MM.1S (cell line): ENCODE data around the gene GFAP.

Experiments used
- DNase-seq: peaks from one replicate; pipeline ENCODE4 v3.0.0-alpha.2; 2015
- H2AFZ ChIP-seq: fragments of 300-600 bp; sonication (generic); 2 replicates; pipeline ENCODE4 v1.6.0; 2016; ENCODE audit warnings: antibody characterized with exemption, low read length
- H3F3A ChIP-seq: fragments of 300-600 bp; sonication (generic); 2 replicates; pipeline ENCODE4 v1.6.1; 2016; ENCODE audit warnings: mild to moderate bottlenecking, antibody characterized with exemption, low read length, moderate library complexity, mixed read lengths; ENCODE audit not compliant: insufficient read depth
- H3K27ac ChIP-seq: fragments of 300-600 bp; sonication (generic); 2 replicates; pipeline ENCODE4 v1.5.1; 2016; ENCODE audit warnings: mild to moderate bottlenecking, low read length
- H3K27me3 ChIP-seq: fragments of 300-600 bp; sonication (generic); replicated peaks from 2 replicates; pipeline ENCODE4 v1.6.0; 2016; ENCODE audit warnings: low read length; ENCODE audit not compliant: insufficient read depth
- H3K36me3 ChIP-seq: fragments of 300-600 bp; sonication (generic); replicated peaks from 2 replicates; pipeline ENCODE4 v1.6.1; 2016; ENCODE audit warnings: mild to moderate bottlenecking, low read length, mixed read lengths; ENCODE audit not compliant: insufficient read depth
- H3K4me1 ChIP-seq: fragments of 300-600 bp; sonication (generic); 2 replicates; pipeline ENCODE4 v1.6.1; 2016; ENCODE audit warnings: low read length, mixed read lengths
- H3K4me2 ChIP-seq: fragments of 300-600 bp; sonication (generic); 2 replicates; pipeline ENCODE4 v1.6.0; 2016; ENCODE audit warnings: low read depth, low read length
- H3K4me3 ChIP-seq: fragments of 300-600 bp; sonication (generic); 2 replicates; pipeline ENCODE4 v1.5.1; 2016; ENCODE audit warnings: low read length, mixed read lengths
- H3K79me2 ChIP-seq: fragments of 300-600 bp; sonication (generic); 2 replicates; pipeline ENCODE4 v1.6.1; 2016; ENCODE audit warnings: mixed run types, low read length, mixed read lengths
- H3K9ac ChIP-seq: fragments of 300-600 bp; sonication (generic); 2 replicates; pipeline ENCODE4 v1.6.1; 2016; ENCODE audit warnings: low read length, mixed read lengths
- H3K9me2 ChIP-seq: fragments of 300-600 bp; sonication (generic); replicated peaks from 2 replicates; pipeline ENCODE4 v1.6.1; 2016; ENCODE audit warnings: mild to moderate bottlenecking, low read length, mixed read lengths; ENCODE audit not compliant: insufficient read depth
- H3K9me3 ChIP-seq: fragments of 300-600 bp; sonication (generic); replicated peaks from 2 replicates; pipeline ENCODE4 v1.6.1; 2016; ENCODE audit warnings: mild to moderate bottlenecking, low read length, mixed read lengths; ENCODE audit not compliant: insufficient read depth
- H4K20me1 ChIP-seq: fragments of 300-600 bp; sonication (generic); 2 replicates; pipeline ENCODE4 v1.6.1; 2016; ENCODE audit warnings: mild to moderate bottlenecking, low read length, moderate library complexity, mixed read lengths; ENCODE audit not compliant: insufficient read depth
- CTCF ChIP-seq: fragments of 300-600 bp; sonication (generic); IDR thresholded peaks from 2 replicates; pipeline ENCODE4 v1.5.1; 2016; ENCODE audit warnings: antibody characterized with exemption, low read length, mixed read lengths
- EZH2 ChIP-seq: fragments of 300-600 bp; sonication (generic); optimal IDR thresholded peaks from 2 replicates; pipeline ENCODE3; 2017; ENCODE audit warnings: low read depth, mild to moderate bottlenecking, antibody characterized with exemption, low read length, mixed read lengths
- EZH2phosphoT487 ChIP-seq: fragments of 300-600 bp; sonication (generic); IDR thresholded peaks from 2 replicates; pipeline ENCODE4 v1.6.1; 2018; ENCODE audit warnings: antibody characterized with exemption, low read length

GFAP gene

GRCh38 chr17:44959821-44960531, 44.7 kb upstream of the GFAP start:
- no peak overlapping the region for H3K4me3 ChIP-seq
- H2AFZ ChIP-seq, result no peak overlapping the region
- DNase-seq, result no peak
- H3K9me3 ChIP-seq, result no peaks in the 10 kb centered on the region
- H3K9ac ChIP-seq, result no peak overlapping the region
- H3F3A ChIP-seq, result no peaks in the 10 kb centered on the region
- H3K79me2 ChIP-seq, result no peaks in the 10 kb centered on the region
- H3K4me1 ChIP-seq, result no peaks in the 10 kb centered on the region
- H3K4me2 ChIP-seq, result no peak overlapping the region
- no peak for TF ChIP-seq CTCF
- TF ChIP-seq EZH2phosphoT487, result no peak
- TF ChIP-seq EZH2, result no peak
- H3K27me3 ChIP-seq, result peaks cover 46% of the 10 kb centered on the region
- no peaks in the 10 kb centered on the region for H3K9me2 ChIP-seq
- no peak overlapping the region for H3K27ac ChIP-seq
- no peaks in the 10 kb centered on the region for H4K20me1 ChIP-seq
- H3K36me3 ChIP-seq, result no peaks in the 10 kb centered on the region

DNA sequence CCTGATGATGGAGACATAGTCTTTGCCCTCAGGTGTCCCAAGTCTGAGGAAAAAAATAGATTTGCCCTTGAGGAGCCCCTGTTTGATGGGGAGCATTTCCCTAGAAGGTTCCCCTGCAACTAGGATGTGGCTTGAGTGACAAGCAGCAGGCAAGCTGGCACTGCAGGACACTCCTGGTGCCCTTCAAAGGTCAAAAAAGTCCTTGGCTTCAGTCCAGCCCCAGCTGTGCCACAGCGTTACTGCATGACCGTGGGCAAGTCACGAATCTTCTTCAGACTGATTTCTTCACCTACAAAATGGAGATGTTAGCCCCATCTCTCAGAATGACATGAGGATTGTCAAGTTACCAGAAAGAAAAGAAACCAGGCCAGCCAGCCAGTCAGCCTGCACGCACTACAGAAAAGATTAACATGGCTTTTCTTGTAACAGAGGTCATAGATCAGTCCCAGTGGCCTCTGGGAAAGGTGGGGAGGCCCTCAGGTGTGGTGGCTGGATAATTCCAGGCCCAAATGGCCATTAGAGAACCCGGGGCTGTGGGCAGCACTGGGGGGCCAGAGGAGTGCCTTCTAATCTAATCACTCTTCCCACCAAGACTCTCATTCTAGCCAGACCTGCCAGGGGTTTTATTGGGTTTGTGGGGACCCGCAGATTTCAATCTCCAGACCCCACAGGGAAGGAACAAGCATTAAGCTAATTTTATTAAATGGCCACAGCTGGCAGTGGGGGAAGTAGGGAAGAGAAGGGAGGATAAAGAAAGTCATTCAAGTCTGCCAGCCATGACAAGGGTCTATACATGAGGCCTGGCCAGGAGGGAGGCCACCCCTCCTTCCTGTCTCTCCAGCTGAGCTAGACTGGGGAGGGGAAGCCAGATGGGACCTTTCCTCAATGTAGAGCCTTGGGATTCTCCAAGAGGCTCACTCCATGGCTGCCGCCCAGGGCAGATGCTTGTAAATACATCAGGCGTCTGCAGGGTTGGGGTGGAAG, 42.0 kb upstream of the GFAP start:
- H3K9me3 ChIP-seq, result no peaks in the 10 kb centered on the region
- no peaks in the 10 kb centered on the region for H3F3A ChIP-seq
- no peak overlapping the region for H2AFZ ChIP-seq
- H3K79me2 ChIP-seq, result no peaks in the 10 kb centered on the region
- no peak for TF ChIP-seq CTCF
- TF ChIP-seq EZH2, result no peak
- no peak for TF ChIP-seq EZH2phosphoT487
- no peak for DNase-seq
- no peaks in the 10 kb centered on the region for H3K9me2 ChIP-seq
- no peaks in the 10 kb centered on the region for H3K4me1 ChIP-seq
- peaks cover 35% of the 10 kb centered on the region for H3K27me3 ChIP-seq
- H3K27ac ChIP-seq, result no peak overlapping the region
- no peaks in the 10 kb centered on the region for H3K36me3 ChIP-seq
- no peak overlapping the region for H3K4me2 ChIP-seq
- H3K4me3 ChIP-seq, result no peak overlapping the region
- no peaks in the 10 kb centered on the region for H4K20me1 ChIP-seq
- no peak overlapping the region for H3K9ac ChIP-seq

DNA sequence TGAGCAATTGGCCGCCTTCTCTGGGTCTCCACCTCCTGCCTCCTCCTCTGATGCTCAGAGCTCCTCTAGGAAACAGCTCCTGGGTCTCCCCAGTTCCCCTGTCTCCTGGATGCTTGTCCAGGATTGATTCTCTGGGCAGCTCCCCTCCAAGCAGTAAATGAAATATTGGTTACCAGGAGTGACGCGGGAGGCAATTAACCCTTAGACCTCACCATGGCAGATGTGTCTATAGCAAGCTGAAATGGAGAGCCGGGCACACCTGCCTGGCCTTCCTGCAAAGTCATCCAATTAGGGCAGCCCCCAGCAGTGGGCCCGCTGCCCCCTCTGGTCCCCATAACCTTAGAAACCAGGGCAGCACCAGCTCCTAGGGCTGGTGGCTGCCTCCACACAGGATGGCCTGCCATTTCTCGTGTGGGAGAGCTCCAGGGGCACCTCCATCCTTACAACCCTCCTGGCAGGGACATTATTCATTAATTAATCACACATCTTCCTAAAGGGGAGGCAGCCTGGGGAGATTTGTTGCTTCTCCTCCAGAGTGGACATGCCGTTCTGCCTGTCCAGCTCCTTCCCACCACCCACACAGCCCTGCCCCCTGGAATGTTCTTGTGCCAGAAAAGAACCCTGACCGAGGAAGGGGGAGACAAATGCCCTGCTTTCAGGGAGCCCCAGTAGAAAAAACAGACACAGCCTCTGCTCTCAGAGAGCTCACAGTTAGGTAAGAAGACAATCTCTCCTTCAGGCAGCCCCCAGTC, 40.5 kb upstream of the GFAP start:
- no peaks in the 10 kb centered on the region for H3F3A ChIP-seq
- no peak overlapping the region for H3K27ac ChIP-seq
- no peak overlapping the region for H3K9ac ChIP-seq
- H3K79me2 ChIP-seq, result no peaks in the 10 kb centered on the region
- H3K4me3 ChIP-seq, result no peak overlapping the region
- no peaks in the 10 kb centered on the region for H3K9me3 ChIP-seq
- no peak for TF ChIP-seq CTCF
- no peak for TF ChIP-seq EZH2
- no peak for TF ChIP-seq EZH2phosphoT487
- no peak for DNase-seq
- no peaks in the 10 kb centered on the region for H3K4me1 ChIP-seq
- H4K20me1 ChIP-seq, result no peaks in the 10 kb centered on the region
- no peaks in the 10 kb centered on the region for H3K9me2 ChIP-seq
- peaks cover 27% of the 10 kb centered on the region for H3K27me3 ChIP-seq
- H3K36me3 ChIP-seq, result no peaks in the 10 kb centered on the region
- no peak overlapping the region for H3K4me2 ChIP-seq
- H2AFZ ChIP-seq, result no peak overlapping the region
